Esophagus muscularis mucosa (tissue), 4 donors: Measurements from ENCODE around the gene PRELID2.

Experiments used
- CTCF ChIP-seq, 3 experiments: fragments of 200-600 bp in 2 of 3; fragments of 450-650 bp in 1 of 3; sonication (generic) in 2 of 3; IDR thresholded peaks; one replicate each; pipeline ENCODE4 v1.5.1; 2017 to 2019; ENCODE audit warnings: antibody characterized with exemption in 3 of 3, mild to moderate bottlenecking in 2 of 3, moderate library complexity in 1 of 3
- EP300 ChIP-seq: sonication (generic); formaldehyde crosslinking; IDR thresholded peaks from one replicate; pipeline ENCODE4 v1.6.1; 2017; ENCODE audit warnings: antibody characterized with exemption
- POLR2A ChIP-seq: fragments of 450-650 bp; IDR thresholded peaks from one replicate; pipeline ENCODE4 v1.6.1; 2017; ENCODE audit warnings: antibody characterized with exemption, moderate library complexity, mild to moderate bottlenecking, low read depth
- POLR2AphosphoS5 ChIP-seq, 2 donors: sonication (generic); formaldehyde crosslinking; IDR thresholded peaks; one replicate each; pipeline ENCODE4 v1.6.1; 2017; ENCODE audit warnings: antibody characterized with exemption in 2 of 2

DNA sequence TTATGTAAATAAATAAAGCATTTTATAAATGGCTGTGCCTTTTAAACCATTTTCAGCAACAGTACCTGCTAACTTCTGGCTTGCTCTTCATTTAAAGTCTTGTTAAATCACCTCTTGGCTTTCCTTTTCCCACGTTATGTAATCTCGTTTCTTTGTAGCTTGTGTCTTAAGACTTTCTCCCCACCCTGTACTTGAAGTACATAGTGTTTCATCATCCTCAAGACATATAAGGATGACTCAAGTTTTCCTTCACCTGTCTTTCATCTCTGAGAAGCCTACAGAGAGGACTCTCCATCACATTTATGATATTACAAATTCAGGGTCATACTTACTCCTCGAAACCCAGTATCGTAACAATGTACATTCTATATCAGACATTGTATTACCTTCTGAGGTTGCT, 33.9 kb downstream of the PRELID2 start:
- TF ChIP-seq POLR2AphosphoS5 (IDR thresholded peaks at IDR 0.05) = no peak
- TF ChIP-seq CTCF (IDR thresholded peaks at IDR 0.05) = no peak
- TF ChIP-seq EP300 = no peak
- TF ChIP-seq POLR2A = no peak
